Putamen (tissue), 1 donor: ENCODE results near the gene DNAJA2.
"Not testable (repeated sequence)": the region's sequence is repeated elsewhere in the genome, so short reads cannot be mapped to it uniquely, and the experiment has no call there.

Source experiments
- DNase-seq: peaks from one replicate; pipeline ENCODE4 v3.0.0-alpha.2; 2016; ENCODE audit warnings: low spot score

DNAJA2 gene

DNA sequence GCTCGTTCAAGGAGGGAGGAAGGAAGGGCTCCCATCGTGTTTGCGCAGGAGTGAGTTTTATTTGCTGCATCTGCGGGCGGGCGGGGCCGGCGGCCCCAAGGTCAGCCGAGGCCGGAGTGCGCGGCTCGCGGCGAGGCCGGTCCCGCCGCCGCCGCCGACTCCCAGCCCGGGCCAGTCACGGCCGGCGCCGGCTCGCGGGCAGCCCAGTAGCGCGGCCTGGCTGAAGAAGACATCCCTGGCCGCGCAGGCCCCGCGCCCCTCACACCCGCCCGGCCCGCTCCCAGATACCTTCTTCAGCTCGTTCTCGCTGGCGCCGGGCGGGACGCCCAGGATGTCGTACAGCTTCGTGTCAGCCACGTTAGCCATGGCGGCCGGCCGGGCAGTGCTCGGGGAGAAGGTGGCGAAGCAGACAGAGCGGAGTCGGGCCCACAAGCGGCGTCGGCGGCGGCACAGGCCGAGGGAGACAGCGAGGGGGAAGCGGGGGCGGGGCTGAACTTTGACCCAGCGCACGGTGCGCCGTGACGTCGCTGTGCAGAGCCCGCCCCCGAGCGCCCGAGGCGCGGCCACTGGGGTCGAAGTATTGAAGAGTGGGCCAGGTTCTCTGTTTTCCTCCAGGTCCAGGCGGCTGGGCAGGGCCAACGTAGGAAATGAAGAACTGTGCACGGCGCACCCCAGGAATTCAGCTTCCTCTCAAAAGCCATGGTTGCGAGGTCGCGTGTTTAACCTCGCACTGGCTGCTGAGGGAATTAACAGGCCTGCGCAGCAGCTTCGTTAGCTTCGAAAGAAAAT, at the start of gene DNAJA2:
Gene DNAJA2 (minus strand): TSS at position 468 of the 789 bp plus-strand sequence. CDS start 102 bp downstream, at position 366.
- DNase-seq = peak; percentile 90

GRCh38 chr16:47019568-47019967, 46.1 kb upstream of the DNAJA2 start:
- peak; percentile 13 for DNase-seq

- DNase-seq = no peak
Observed at GRCh38 chr16:47018223-47018891, 44.9 kb upstream of the DNAJA2 start.

GRCh38 chr16:47017636-47018035, 44.2 kb upstream of the DNAJA2 start:
- no peak for DNase-seq

DNA sequence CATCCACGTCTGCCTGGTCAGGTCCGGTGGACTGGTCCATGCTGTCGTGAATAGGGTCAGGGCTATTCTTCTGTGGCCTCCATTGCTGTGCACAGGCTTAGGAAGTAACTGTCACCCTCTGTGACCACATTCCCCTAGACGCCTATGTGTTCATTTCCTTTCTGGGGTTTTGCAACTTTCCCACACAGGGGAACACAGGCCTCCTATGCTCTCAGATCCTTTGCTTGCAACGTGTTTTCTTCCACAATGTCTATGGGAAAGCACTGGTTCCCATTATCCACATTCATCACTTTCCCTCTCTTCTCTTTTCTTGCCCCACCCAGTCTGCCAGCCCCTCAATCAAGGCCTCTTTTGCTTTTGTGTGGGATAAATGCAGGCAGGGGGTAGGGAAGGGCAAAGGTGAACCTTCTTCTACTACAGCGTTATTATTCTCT, 43.2 kb upstream of the DNAJA2 start:
- DNase-seq = no peak

DNA sequence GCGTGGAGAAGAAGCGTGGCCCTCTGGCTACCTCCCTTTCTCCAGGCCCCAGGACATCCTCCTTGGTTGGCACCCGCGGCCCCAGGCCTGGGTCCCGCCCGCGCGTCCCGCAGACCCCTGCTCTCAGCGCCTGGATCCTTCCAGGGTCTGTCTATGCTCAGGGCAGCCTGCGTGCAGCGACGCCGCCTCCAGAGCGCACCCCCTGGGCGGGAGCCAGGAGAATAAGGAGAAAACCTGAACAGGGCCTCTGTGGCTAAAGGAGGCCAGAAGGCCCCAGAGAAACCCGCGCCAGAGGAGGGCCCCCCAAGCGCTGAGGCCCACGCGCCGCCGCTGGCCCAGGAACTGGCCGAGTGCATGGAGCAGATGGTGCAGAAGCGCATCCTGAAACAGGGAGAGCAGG, 40.4 kb upstream of the DNAJA2 start:
- no peak for DNase-seq

DNA sequence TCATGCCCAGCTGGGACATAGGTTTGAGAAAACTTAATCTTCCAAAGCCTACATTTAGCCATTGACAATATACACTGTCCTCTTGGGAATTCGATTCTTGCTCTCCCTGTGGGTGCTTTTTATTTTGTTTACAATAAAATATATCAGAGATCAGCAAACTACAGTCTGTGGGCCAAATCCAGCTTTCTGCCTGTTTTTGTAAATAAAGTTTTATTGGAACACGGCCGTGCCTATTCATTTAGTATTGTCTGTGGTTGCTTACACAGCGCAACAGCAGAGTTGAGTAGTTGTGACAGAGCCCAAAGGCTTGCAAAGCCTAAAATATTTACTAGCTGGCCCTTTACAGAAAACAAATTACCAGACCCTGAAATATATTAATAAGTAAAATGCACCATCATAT, 39.7 kb upstream of the DNAJA2 start:
- no peak for DNase-seq

- not testable (repeated sequence) for DNase-seq
Observed at GRCh38 chr16:47010812-47011211, 37.3 kb upstream of the DNAJA2 start.

- DNase-seq = no peak
Observed at GRCh38 chr16:47008612-47009011, 35.1 kb upstream of the DNAJA2 start.

DNA sequence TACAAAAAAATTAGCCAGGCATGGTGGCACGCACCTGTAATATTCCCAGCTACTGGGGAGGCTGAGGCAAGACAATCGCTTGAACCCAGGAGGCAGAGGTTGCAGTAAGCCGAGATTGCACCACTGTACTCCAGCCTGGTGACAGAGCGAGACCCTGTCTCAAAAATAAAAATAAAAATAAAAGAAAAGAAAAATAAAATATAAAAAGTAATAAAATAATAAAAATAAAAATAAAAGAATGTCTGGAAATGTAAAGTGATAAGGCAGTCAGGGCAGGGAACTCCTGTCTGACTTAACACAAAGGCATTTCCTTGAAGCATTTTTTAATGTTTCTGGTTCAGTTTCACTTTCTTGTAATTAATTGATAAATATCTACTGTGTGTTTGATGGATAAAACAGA, 34.7 kb upstream of the DNAJA2 start:
- no peak for DNase-seq

DNA sequence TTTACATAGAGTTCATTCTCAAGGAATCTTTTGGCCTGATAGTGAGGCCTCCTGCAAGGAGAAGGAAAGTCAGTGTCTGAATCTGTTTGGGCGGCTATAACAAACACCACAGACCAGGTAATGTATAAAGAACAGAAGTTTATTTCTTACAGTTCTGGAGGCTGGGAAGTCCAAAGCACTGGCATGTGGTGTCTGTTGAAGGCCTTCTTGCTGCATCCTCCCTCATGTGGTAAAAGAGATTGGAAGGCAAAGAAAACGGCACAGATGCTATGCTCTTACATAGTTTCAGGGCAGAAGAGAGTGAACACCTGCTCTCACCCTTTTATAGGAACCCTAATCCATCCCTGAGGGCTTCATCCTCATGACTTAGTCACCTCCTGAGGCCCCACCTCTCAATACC, 31.2 kb upstream of the DNAJA2 start:
- DNase-seq = no peak

DNA sequence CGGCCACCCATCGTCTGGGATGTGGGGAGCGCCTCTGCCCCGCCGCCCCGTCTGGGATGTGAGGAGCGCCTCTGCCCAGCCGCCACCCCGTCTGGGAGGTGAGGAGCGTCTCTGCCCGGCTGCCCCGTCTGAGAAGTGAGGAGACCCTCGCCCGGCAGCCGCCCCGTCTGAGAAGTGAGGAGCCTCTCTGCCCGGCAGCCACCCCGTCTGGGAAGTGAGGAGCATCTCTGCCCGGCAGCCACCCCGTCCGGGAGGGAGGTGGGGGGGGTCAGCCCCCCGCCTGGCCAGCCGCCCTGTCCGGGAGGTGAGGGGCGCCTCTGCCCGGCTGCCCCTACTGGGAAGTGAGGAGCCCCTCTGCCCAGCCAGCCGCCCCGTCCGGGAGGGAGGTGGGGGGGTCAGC, 26.6 kb upstream of the DNAJA2 start:
- DNase-seq = not testable (repeated sequence)

DNA sequence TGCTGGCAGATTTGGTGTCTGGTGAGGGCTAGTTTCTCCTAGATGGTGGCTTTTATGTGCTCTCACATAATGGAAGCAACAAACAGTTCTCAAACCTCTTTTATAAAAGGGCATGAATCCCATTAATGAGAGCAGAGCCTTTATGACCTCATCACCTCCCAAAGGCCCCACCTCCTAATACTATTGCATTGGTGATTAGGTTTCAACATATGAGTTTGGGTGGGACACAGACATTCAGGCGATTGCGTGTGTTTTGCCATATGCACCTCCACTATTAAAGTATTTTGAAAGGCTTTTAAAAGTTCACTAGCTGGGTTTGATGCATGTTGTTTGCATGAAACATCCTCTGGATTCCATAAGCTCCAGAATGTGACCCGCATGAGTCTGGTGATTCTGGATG, 24.4 kb upstream of the DNAJA2 start:
- DNase-seq = no peak

DNA sequence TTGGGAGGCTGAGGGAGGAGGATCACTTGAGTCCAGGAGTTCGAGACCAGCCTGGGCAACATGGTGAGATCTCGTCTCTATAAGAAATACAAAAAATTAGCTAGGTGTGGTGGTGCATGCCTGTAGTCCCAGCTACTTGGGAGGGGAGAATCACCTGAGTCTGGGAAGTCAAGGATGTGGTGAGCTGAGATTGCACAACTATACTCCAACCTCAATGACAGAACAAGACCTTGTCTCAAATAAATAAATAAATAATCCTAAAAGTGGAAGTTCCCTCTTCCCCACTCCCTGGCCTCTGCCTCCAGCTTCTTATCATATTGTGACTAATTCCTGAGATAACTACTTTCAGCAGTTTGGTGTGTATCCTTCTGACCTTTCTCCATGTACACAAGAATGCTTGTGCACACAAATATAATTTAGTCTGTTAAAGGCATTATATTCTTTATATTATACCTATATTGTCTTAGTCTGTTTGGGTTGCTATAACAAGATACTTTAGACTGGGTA, 23.5 kb upstream of the DNAJA2 start:
- no peak for DNase-seq

- no peak for DNase-seq
Observed at GRCh38 chr16:46996391-46996790, 22.9 kb upstream of the DNAJA2 start.

GRCh38 chr16:46991729-46992704, 18.5 kb upstream of the DNAJA2 start:
- DNase-seq = no peak

DNA sequence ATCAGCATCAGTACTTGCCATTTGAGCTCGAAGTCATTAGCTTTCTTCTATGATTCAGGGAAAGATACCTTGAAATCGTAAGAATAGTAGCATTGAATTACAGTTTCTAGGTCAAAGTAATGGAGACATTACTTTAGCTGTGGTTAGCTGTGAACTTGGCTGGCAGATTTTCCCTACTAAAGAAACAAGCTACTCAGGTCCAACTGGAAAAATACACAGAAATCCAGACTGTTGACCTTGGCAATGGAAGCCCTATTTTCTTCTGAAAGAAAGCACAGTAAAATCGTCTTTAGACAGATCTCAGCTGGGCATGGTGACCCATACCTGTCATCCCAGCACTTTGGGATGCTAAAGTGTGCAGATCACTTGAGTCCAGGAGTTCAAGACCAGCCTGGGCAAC, 13.4 kb upstream of the DNAJA2 start:
- DNase-seq = no peak

DNA sequence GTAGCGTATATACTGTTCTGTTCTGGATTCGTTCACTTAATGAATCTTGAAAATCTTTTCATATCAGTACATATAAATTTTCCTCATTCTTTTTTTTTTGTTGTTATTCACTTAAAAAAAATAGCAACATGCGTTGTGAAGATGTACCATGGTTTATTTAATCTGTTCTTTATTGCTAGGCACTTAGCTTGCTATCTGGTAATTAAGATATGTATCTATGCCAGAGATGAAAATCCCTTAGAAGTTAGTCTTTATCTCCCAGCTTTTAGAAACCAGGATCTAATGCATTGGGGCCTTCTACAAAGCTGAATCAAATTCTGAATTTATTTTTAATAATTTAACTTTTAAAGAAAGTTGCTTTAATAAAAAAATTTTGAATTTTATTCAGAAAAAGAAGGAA, 13.0 kb upstream of the DNAJA2 start:
- no peak for DNase-seq

- no peak for DNase-seq
Observed at GRCh38 chr16:46982335-46982734, 8.9 kb upstream of the DNAJA2 start.

DNA sequence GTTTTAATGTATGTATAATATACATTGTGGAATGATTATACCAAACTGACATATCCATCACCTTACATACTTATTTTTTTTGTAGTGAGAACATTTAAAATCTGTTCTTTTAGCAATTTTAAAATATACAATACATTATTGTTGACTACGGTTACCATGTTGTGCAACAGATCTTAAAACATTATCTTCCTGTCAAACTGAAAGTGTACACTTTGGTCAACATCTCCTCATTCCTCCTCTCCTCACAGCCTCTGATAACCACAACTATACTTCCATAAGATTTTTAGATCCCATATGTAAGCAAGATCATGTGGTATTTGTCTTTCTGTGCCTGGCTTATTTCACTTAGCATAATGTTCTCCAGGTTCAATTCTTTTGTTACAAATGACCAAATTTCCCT, 7.5 kb upstream of the DNAJA2 start:
- no peak for DNase-seq

DNA sequence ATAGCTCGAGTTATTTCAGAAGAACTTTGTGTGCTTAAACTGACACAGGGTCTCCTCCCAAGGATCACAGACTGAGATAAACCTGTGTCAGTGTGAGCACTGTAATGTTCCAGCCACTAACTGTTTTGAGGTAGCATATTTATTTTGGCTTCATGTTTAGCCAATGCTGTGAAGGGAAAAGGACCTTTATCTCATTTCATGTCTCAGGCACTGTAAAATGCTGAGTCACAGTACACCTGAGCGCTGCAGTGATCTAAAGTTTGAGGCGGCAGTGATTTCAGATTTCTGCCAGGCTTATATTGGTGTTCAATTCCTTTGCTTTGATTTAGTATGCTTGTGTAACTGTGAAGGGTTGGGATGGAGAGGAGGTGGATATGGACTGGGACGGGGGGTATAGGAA, 3.1 kb upstream of the DNAJA2 start:
- no peak for DNase-seq

- DNase-seq = no peak
Observed at GRCh38 chr16:46975908-46976470, 2.5 kb upstream of the DNAJA2 start.
